GM23248 (cell line): ENCODE results near the gene CCDC70.

Source experiments
- EZH2 ChIP-seq: fragments of 200-600 bp; sonication (generic); IDR thresholded peaks from 2 replicates; pipeline ENCODE4 v1.6.1; 2018; ENCODE audit warnings: antibody characterized with exemption, mild to moderate bottlenecking; ENCODE audit not compliant: insufficient read depth, poor library complexity, severe bottlenecking
- EZH2phosphoT487 ChIP-seq: fragments of 200-600 bp; sonication (generic); IDR thresholded peaks from 2 replicates; pipeline ENCODE4 v1.6.1; 2018; ENCODE audit warnings: antibody characterized with exemption, moderate library complexity, mild to moderate bottlenecking, low read depth; ENCODE audit not compliant: insufficient read depth

DNA sequence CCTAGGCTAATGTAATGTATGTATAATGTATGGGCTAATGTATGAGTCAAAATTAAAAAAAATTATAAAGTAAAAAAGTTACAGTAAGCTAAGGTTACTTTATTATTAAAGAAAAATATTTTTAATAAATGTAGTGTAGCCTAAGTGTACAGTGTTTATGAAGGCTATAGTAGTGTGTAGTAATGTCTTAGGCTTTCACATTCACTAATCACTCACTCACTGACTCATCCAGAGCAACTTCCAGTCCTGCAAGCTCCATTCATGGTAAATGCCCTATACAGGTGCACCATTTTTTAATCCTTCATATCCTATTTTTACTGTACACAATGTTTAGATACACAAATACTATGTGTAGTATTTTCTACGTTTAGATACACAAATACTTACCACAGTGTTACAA, 15.0 kb upstream of the CCDC70 start:
- no peak for TF ChIP-seq EZH2
- TF ChIP-seq EZH2phosphoT487 = no peak
